BLaER1 treated with 17β-estradiol and CSF1 and Interleukin-3, amounts not matched to agents 10 nM and 100 nM (cell line): ENCODE results near the gene SLC35E1.

ENCODE experiments used
- H3K27ac ChIP-seq, 11 experiments: shearing (Covaris generic); formaldehyde crosslinking; 2 replicates each; pipeline ENCODE4 v1.8.1; 2022
- H3K27me3 ChIP-seq, 11 experiments: shearing (Covaris generic); formaldehyde crosslinking; 2 replicates each; pipeline ENCODE4 v1.8.1; 2022
- H3K36me3 ChIP-seq, 11 experiments: shearing (Covaris generic); formaldehyde crosslinking; 2 replicates each; pipeline ENCODE4 v1.8.1; 2022
- H3K4me1 ChIP-seq, 10 experiments: shearing (Covaris generic); formaldehyde crosslinking; 2 replicates each; pipeline ENCODE4 v1.8.1; 2022
- H3K4me2 ChIP-seq, 11 experiments: shearing (Covaris generic); formaldehyde crosslinking; 2 replicates each; pipeline ENCODE4 v1.8.1; 2022
- H3K4me3 ChIP-seq, 10 experiments: shearing (Covaris generic); formaldehyde crosslinking; 2 replicates each; pipeline ENCODE4 v1.8.1; 2022
- H3K9ac ChIP-seq, 11 experiments: shearing (Covaris generic); formaldehyde crosslinking; 2 replicates each; pipeline ENCODE4 v1.8.1; 2022
- H3K9me3 ChIP-seq, 11 experiments: shearing (Covaris generic); formaldehyde crosslinking; replicated peaks in 1 of 11; 2 replicates each; pipeline ENCODE4 v1.8.1; 2022
- H4K20me1 ChIP-seq, 11 experiments: shearing (Covaris generic); formaldehyde crosslinking; 2 replicates each; pipeline ENCODE4 v1.8.1; 2022
- Cebpa-rat ChIP-seq, 11 experiments: shearing (Covaris generic); IDR thresholded peaks; 2 replicates each; pipeline ENCODE4 v1.8.1; 2022

The SLC35E1 gene

GRCh38 chr19:16587833-16588823, 15.9 kb upstream of the SLC35E1 start:
- Histone ChIP-seq H3K4me2 (peak overlapping the region; percentile 94 to 100 (median 99)), H3K9ac (peak overlapping the region in 10 of 11 experiments; percentile 5 to 80 (median 78); a peak in 18 of 22 replicates)

GRCh38 chr19:16586991-16587832, 15.0 kb upstream of the SLC35E1 start:
- peak overlapping the region; percentile 94 to 100 (median 99) for H3K4me2 ChIP-seq
- H3K4me3 ChIP-seq = peak overlapping the region; percentile 19 to 61 (median 42); a peak in 16 of 20 replicates
- H3K9me3 ChIP-seq = no peaks in the 10 kb centered on the region
- H4K20me1 ChIP-seq = peaks cover 82 to 100% (median 97%) of the 10 kb centered on the region in 11 experiments
- H3K4me1 ChIP-seq = peaks cover 87 to 100% (median 100%) of the 10 kb centered on the region in 10 experiments
- TF ChIP-seq Cebpa-rat (IDR thresholded peaks at IDR 0.05) = no peak
- peaks cover 0 to 5% (median 1%) of the 10 kb centered on the region in 11 experiments; a peak in 5 of 22 replicates for H3K36me3 ChIP-seq
- H3K27me3 ChIP-seq = no peaks in the 10 kb centered on the region
- peak overlapping the region; percentile 27 to 80 (median 77); a peak in 19 of 22 replicates for H3K9ac ChIP-seq
- H3K27ac ChIP-seq = peak overlapping the region; percentile 5 to 91 (median 88); a peak in 21 of 22 replicates

More at GRCh38 chr19:16587833-16588823, 15.9 kb upstream of the SLC35E1 start:
- H3K9me3 ChIP-seq = no peaks in the 10 kb centered on the region
- TF ChIP-seq Cebpa-rat (IDR thresholded peaks at IDR 0.05) = no peak
- no peaks in the 10 kb centered on the region for H3K27me3 ChIP-seq
- peak overlapping the region; percentile 19 to 61 (median 43); a peak in 19 of 20 replicates for H3K4me3 ChIP-seq
- H3K4me1 ChIP-seq = peaks cover 87 to 100% (median 100%) of the 10 kb centered on the region in 10 experiments
- H3K36me3 ChIP-seq = peaks cover 0 to 4% (median 0%) of the 10 kb centered on the region in 11 experiments; a peak in 1 of 22 replicates
- H4K20me1 ChIP-seq = peaks cover 82 to 100% (median 97%) of the 10 kb centered on the region in 11 experiments
- H3K27ac ChIP-seq = peak overlapping the region in 10 of 11 experiments; percentile 59 to 91 (median 88); a peak in 20 of 22 replicates

GRCh38 chr19:16586477-16586871, 14.3 kb upstream of the SLC35E1 start:
- Histone ChIP-seq H3K4me2 (peak overlapping the region; percentile 94 to 100 (median 99)), H3K9ac (peak overlapping the region in 10 of 11 experiments; percentile 27 to 80 (median 78); a peak in 19 of 22 replicates), H3K9me3 (no peaks in the 10 kb centered on the region), H3K36me3 (peaks cover 0 to 12% (median 8%) of the 10 kb centered on the region in 11 experiments; a peak in 13 of 22 replicates), H3K27ac (peak overlapping the region; percentile 38 to 91 (median 88); a peak in 19 of 22 replicates), H3K4me1 (peaks cover 87 to 100% (median 100%) of the 10 kb centered on the region in 10 experiments), H3K27me3 (no peaks in the 10 kb centered on the region), H4K20me1 (peaks cover 82 to 100% (median 97%) of the 10 kb centered on the region in 11 experiments), H3K4me3 (peak overlapping the region in 9 of 10 experiments; percentile 26 to 65 (median 51); a peak in 13 of 20 replicates)
- TF ChIP-seq Cebpa-rat (IDR thresholded peaks at IDR 0.05) = no peak

GRCh38 chr19:16585808-16586476, 13.7 kb upstream of the SLC35E1 start:
- H3K9me3 ChIP-seq = no peaks in the 10 kb centered on the region
- no peaks in the 10 kb centered on the region for H3K27me3 ChIP-seq
- peak overlapping the region; percentile 94 to 100 (median 99) for H3K4me2 ChIP-seq
- H4K20me1 ChIP-seq = peaks cover 82 to 100% (median 97%) of the 10 kb centered on the region in 11 experiments
- H3K9ac ChIP-seq = peak overlapping the region; percentile 66 to 86 (median 78); a peak in 21 of 22 replicates
- H3K27ac ChIP-seq = peak overlapping the region; percentile 59 to 91 (median 88); a peak in 21 of 22 replicates
- peaks cover 89 to 100% (median 100%) of the 10 kb centered on the region in 10 experiments for H3K4me1 ChIP-seq
- H3K36me3 ChIP-seq = peaks cover 0 to 17% (median 12%) of the 10 kb centered on the region in 11 experiments; a peak in 15 of 22 replicates
- H3K4me3 ChIP-seq = peak overlapping the region; percentile 43 to 65 (median 53); a peak in 17 of 20 replicates
- no peak for TF ChIP-seq Cebpa-rat (IDR thresholded peaks at IDR 0.05)

- Histone ChIP-seq H3K4me3 (peak overlapping the region; percentile 43 to 65 (median 53); a peak in 19 of 20 replicates), H3K36me3 (peaks cover 4 to 23% (median 15%) of the 10 kb centered on the region in 11 experiments; a peak in 15 of 22 replicates), H3K9me3 (no peaks in the 10 kb centered on the region), H4K20me1 (peaks cover 82 to 100% (median 97%) of the 10 kb centered on the region in 11 experiments), H3K4me2 (peak overlapping the region; percentile 94 to 100 (median 99)), H3K9ac (peak overlapping the region; percentile 66 to 86 (median 78)), H3K27me3 (no peaks in the 10 kb centered on the region), H3K27ac (peak overlapping the region; percentile 59 to 91 (median 88)), H3K4me1 (peaks cover 86 to 100% (median 99%) of the 10 kb centered on the region in 10 experiments)
- no peak for TF ChIP-seq Cebpa-rat (IDR thresholded peaks at IDR 0.05)
Observed at GRCh38 chr19:16585094-16585801, 13.0 kb upstream of the SLC35E1 start.

GRCh38 chr19:16584248-16585093, 12.3 kb upstream of the SLC35E1 start:
- Histone ChIP-seq H3K4me2 (peak overlapping the region; percentile 94 to 100 (median 99)), H3K4me3 (peak overlapping the region; percentile 45 to 65 (median 53)), H4K20me1 (peaks cover 82 to 100% (median 97%) of the 10 kb centered on the region in 11 experiments), H3K27me3 (no peaks in the 10 kb centered on the region), H3K36me3 (peaks cover 4 to 30% (median 21%) of the 10 kb centered on the region in 11 experiments; a peak in 16 of 22 replicates), H3K4me1 (peaks cover 85 to 100% (median 99%) of the 10 kb centered on the region in 10 experiments), H3K27ac (peak overlapping the region; percentile 61 to 91 (median 88)), H3K9me3 (no peaks in the 10 kb centered on the region), H3K9ac (peak overlapping the region; percentile 66 to 86 (median 78))
- no peak for TF ChIP-seq Cebpa-rat (IDR thresholded peaks at IDR 0.05)
